GM23338 (cell line): ENCODE results near the gene STAM. TPM values are rescaled to one million over a fixed set of nuclear protein-coding genes. Genes with fewer than 3 reads are reported as not detected.

Source experiments
- ATAC-seq: fragments of 200-7000 bp; cut with Tn5 transposase; 3 replicates; pipeline ENCODE4 v1.9.1; 2020
- DNase-seq: peaks from one replicate; pipeline ENCODE4 v3.0.0-alpha.2; 2015; ENCODE audit warnings: low spot score
- H2AFZ ChIP-seq: fragments of 200-600 bp; sonication (generic); 2 replicates; pipeline ENCODE4 v1.8.0; 2016; ENCODE audit warnings: antibody characterized with exemption, mild to moderate bottlenecking, moderate library complexity
- H3F3A ChIP-seq: fragments of 200-600 bp; sonication (generic); replicated peaks from 2 replicates; pipeline ENCODE4 v1.8.0; 2017; ENCODE audit warnings: antibody characterized with exemption, mixed run types, low read depth
- H3K27ac ChIP-seq: fragments of 200-600 bp; sonication (generic); 2 replicates; pipeline ENCODE4 v1.6.1; 2016; ENCODE audit warnings: low read depth
- H3K27me3 ChIP-seq: fragments of 200-600 bp; sonication (generic); 2 replicates; pipeline ENCODE4 v1.8.0; 2016; ENCODE audit warnings: mild to moderate bottlenecking, mixed run types, moderate library complexity; ENCODE audit not compliant: insufficient read depth
- H3K36me3 ChIP-seq: fragments of 200-600 bp; sonication (generic); 2 replicates; pipeline ENCODE4 v1.8.0; 2016; ENCODE audit warnings: mild to moderate bottlenecking; ENCODE audit not compliant: insufficient read depth
- H3K4me1 ChIP-seq: fragments of 200-600 bp; sonication (generic); 2 replicates; pipeline ENCODE4 v1.8.0; 2016; ENCODE audit warnings: mild to moderate bottlenecking, moderate library complexity; ENCODE audit not compliant: insufficient read depth
- H3K4me2 ChIP-seq: fragments of 200-600 bp; sonication (generic); 2 replicates; pipeline ENCODE4 v1.7.1; 2017; ENCODE audit warnings: mixed run types
- H3K4me3 ChIP-seq: fragments of 200-600 bp; sonication (generic); 2 replicates; pipeline ENCODE4 v1.6.1; 2016; ENCODE audit warnings: mixed run types
- H3K79me2 ChIP-seq: fragments of 200-600 bp; sonication (generic); replicated peaks from 2 replicates; pipeline ENCODE4 v1.8.0; 2017; ENCODE audit warnings: mild to moderate bottlenecking; ENCODE audit not compliant: insufficient read depth
- H3K9me2 ChIP-seq: fragments of 200-600 bp; sonication (generic); 2 replicates; pipeline ENCODE4 v1.8.0; 2017; ENCODE audit not compliant: insufficient read depth
- H4K20me1 ChIP-seq: fragments of 200-600 bp; sonication (generic); replicated peaks from 2 replicates; pipeline ENCODE4 v1.8.0; 2017; ENCODE audit warnings: mild to moderate bottlenecking; ENCODE audit not compliant: insufficient read depth
- H3K27ac Mint-ChIP-seq: 2 replicates; pipeline ENCODE4 v1.8.0; 2020; ENCODE audit warnings: inconsistent platforms, mild to moderate bottlenecking, moderate library complexity, mixed read lengths
- H3K27me3 Mint-ChIP-seq: 3 replicates; pipeline ENCODE4 v1.8.0; 2022; ENCODE audit warnings: low read depth, mild to moderate bottlenecking, moderate library complexity, mixed read lengths, inconsistent platforms; ENCODE audit not compliant: insufficient read depth, poor library complexity
- H3K36me3 Mint-ChIP-seq: 3 replicates; pipeline ENCODE4 v1.8.0; 2021; ENCODE audit warnings: low read depth, mild to moderate bottlenecking, inconsistent platforms, moderate library complexity, mixed read lengths
- H3K4me1 Mint-ChIP-seq: 3 replicates; pipeline ENCODE4 v1.8.0; 2020; ENCODE audit warnings: mild to moderate bottlenecking, inconsistent platforms, mixed read lengths
- H3K4me3 Mint-ChIP-seq: 3 replicates; pipeline ENCODE4 v1.8.0; 2021; ENCODE audit warnings: moderate library complexity, mild to moderate bottlenecking, inconsistent platforms, mixed read lengths
- H3K9me3 Mint-ChIP-seq: 3 replicates; pipeline ENCODE4 v1.8.0; 2020; ENCODE audit warnings: moderate library complexity, mild to moderate bottlenecking, inconsistent platforms, mixed read lengths
- CREB1 ChIP-seq: fragments of 250-450 bp; sonication (Bioruptor Pico); IDR thresholded peaks from 2 replicates; pipeline ENCODE4 v1.5.0; 2020; ENCODE audit warnings: low read depth, mild to moderate bottlenecking, moderate library complexity
- ETS1 ChIP-seq: IDR thresholded peaks from 2 replicates; pipeline ENCODE4 v1.6.1; 2016; ENCODE audit warnings: antibody characterized with exemption
- EZH2 ChIP-seq: fragments of 200-600 bp; sonication (generic); IDR thresholded peaks from one replicate; pipeline ENCODE4 v1.8.0; 2017; ENCODE audit warnings: antibody characterized with exemption, mild to moderate bottlenecking, low read depth; ENCODE audit not compliant: unreplicated experiment
- EZH2phosphoT487 ChIP-seq: fragments of 200-600 bp; sonication (generic); IDR thresholded peaks from one replicate; pipeline ENCODE4 v1.8.1; 2018; ENCODE audit warnings: antibody characterized with exemption; ENCODE audit not compliant: unreplicated experiment
- JUNB ChIP-seq: IDR thresholded peaks from one replicate; pipeline ENCODE4 v1.6.1; 2016; ENCODE audit warnings: antibody characterized with exemption; ENCODE audit not compliant: unreplicated experiment
- NANOG ChIP-seq: IDR thresholded peaks from 2 replicates; pipeline ENCODE4 v1.6.1; 2016; ENCODE audit warnings: antibody characterized with exemption, borderline replicate concordance
- POLR2AphosphoS5 ChIP-seq: IDR thresholded peaks from 2 replicates; pipeline ENCODE4 v1.6.1; 2016; ENCODE audit warnings: antibody characterized with exemption, low read depth
- REST ChIP-seq: IDR thresholded peaks from one replicate; pipeline ENCODE4 v1.6.1; 2018; ENCODE audit warnings: antibody characterized with exemption; ENCODE audit not compliant: unreplicated experiment
- STAT1 ChIP-seq: IDR thresholded peaks from one replicate; pipeline ENCODE4 v1.6.1; 2016; ENCODE audit warnings: antibody characterized with exemption; ENCODE audit not compliant: unreplicated experiment
- ZNF114 ChIP-seq: fragments of 250-450 bp; sonication (Bioruptor Pico); IDR thresholded peaks from 2 replicates; pipeline ENCODE4 v1.5.0; 2020; ENCODE audit warnings: mild to moderate bottlenecking, moderate library complexity
- ZNF331 ChIP-seq: fragments of 250-450 bp; sonication (Bioruptor Pico); IDR thresholded peaks from 2 replicates; pipeline ENCODE4 v1.5.0; 2020; ENCODE audit warnings: low read depth, mild to moderate bottlenecking, moderate library complexity
- ZNF462 ChIP-seq: fragments of 250-450 bp; sonication (Bioruptor Pico); IDR thresholded peaks from 2 replicates; pipeline ENCODE4 v1.5.0; 2020; ENCODE audit warnings: mild to moderate bottlenecking, moderate library complexity
- polyA plus RNA-seq: library from polyadenylated mRNA; unstranded; fragments of >200 nt; fragmentation: Nextera tagmentation; extraction: Ambion mirVana; gene quantifications from 2 replicates; pipeline ENCODE4 v1.2.1, GENCODE V29; 2016
- total RNA-seq: library from RNA; depleted of rRNA; stranded (reverse); fragments of >200 nt; shearing (Covaris generic); gene quantifications from 2 replicates; pipeline ENCODE4 v1.2.3, GENCODE V29; 2014

Gene STAM
- total and polyA plus RNA-seq, 2 experiments from 2014 or later, result 28.8 to 40.5 TPM

GRCh38 chr10:17749890-17750289, 105.9 kb downstream of the STAM start (continued):
- TF ChIP-seq STAT1 (no peak), POLR2AphosphoS5 (no peak), ZNF114 (CRISPR knock-in tag) (no peak), REST (no peak), EZH2 (no peak)

- Mint-ChIP-seq H3K36me3 (no peaks in the 10 kb centered on the region), H3K4me3 (no peak within 1 kb of the TSS), H3K27ac (no peak within 1 kb of the TSS), H3K27me3 (no peaks in the 10 kb centered on the region), H3K9me3 (no peaks in the 10 kb centered on the region), H3K4me1 (no peaks in the 10 kb centered on the region)
- H3K27me3 ChIP-seq, result no peaks in the 10 kb centered on the region
- H3K4me1 ChIP-seq, result no peaks in the 10 kb centered on the region
- no peaks in the 10 kb centered on the region for H3K36me3 ChIP-seq
- H2AFZ ChIP-seq, result no peak within 1 kb of the TSS
- no peaks in the 10 kb centered on the region for H4K20me1 ChIP-seq
- ATAC-seq (no peak), DNase-seq (no peak)
- no peaks in the 10 kb centered on the region for H3K79me2 ChIP-seq
- no peak within 1 kb of the TSS for H3K4me2 ChIP-seq
- no peaks in the 10 kb centered on the region for H3F3A ChIP-seq
- H3K4me3 ChIP-seq, result no peak within 1 kb of the TSS
- H3K27ac ChIP-seq, result no peak within 1 kb of the TSS
- H3K9me2 ChIP-seq, result no peaks in the 10 kb centered on the region
- TF ChIP-seq ETS1, result no peak
- no peak for TF ChIP-seq JUNB
- TF ChIP-seq CREB1 (CRISPR knock-in tag), result no peak
- no peak for TF ChIP-seq ZNF114 (CRISPR knock-in tag)
- no peak for TF ChIP-seq POLR2AphosphoS5
- no peak for TF ChIP-seq ZNF331 (CRISPR knock-in tag)
- TF ChIP-seq ZNF462 (CRISPR knock-in tag), result no peak
- TF ChIP-seq EZH2, result no peak
- no peak for TF ChIP-seq STAT1
- no peak for TF ChIP-seq NANOG
- TF ChIP-seq EZH2phosphoT487, result no peak
Observed at GRCh38 chr10:17751781-17752445, 108.0 kb downstream of the STAM start, which contains the start of gene TMEM236. TSS of gene TMEM236 (plus strand) at chr10:17752201. CDS start at chr10:17752296, 95 bp downstream.
